Neural cell (in vitro differentiated cells): ENCODE results near the gene MEAK7.

Source experiments
- EP300 ChIP-seq: fragments of 450-650 bp; conservative IDR thresholded peaks from 2 replicates; pipeline ENCODE4 v1.6.1; 2014; ENCODE audit warnings: antibody characterized with exemption, mild to moderate bottlenecking, moderate library complexity; ENCODE audit not compliant: poor library complexity, severe bottlenecking
- EZH2 ChIP-seq: fragments of 200-600, 300-800 bp; shearing (Covaris generic), sonication (generic); IDR thresholded peaks from 2 replicates; pipeline ENCODE4 v1.6.1; 2014; ENCODE audit warnings: antibody characterized with exemption, low read length, borderline replicate concordance, mild to moderate bottlenecking; ENCODE audit not compliant: insufficient read depth, poor library complexity, severe bottlenecking
- POLR2AphosphoS5 ChIP-seq: IDR thresholded peaks from 2 replicates; pipeline ENCODE4 v1.6.1; 2012
- SMC3 ChIP-seq: fragments of 450-650 bp; conservative IDR thresholded peaks from 2 replicates; pipeline ENCODE4 v1.6.1; 2014; ENCODE audit warnings: antibody characterized with exemption, mild to moderate bottlenecking, moderate library complexity; ENCODE audit not compliant: poor library complexity
- TAF1 ChIP-seq: IDR thresholded peaks from 2 replicates; pipeline ENCODE4 v1.6.1; 2012; ENCODE audit warnings: low read depth
- TF ChIP-seq, protein P1 (sequence below): fragments of 450-650 bp; IDR thresholded peaks from 2 replicates; pipeline ENCODE4 v1.5.1; 2014; ENCODE audit warnings: antibody characterized with exemption, mild to moderate bottlenecking, moderate library complexity; ENCODE audit not compliant: poor library complexity, severe bottlenecking
- TF ChIP-seq, protein P2 (sequence below): IDR thresholded peaks from 2 replicates; pipeline ENCODE4 v1.6.1; 2012; ENCODE audit warnings: borderline replicate concordance

DNA sequence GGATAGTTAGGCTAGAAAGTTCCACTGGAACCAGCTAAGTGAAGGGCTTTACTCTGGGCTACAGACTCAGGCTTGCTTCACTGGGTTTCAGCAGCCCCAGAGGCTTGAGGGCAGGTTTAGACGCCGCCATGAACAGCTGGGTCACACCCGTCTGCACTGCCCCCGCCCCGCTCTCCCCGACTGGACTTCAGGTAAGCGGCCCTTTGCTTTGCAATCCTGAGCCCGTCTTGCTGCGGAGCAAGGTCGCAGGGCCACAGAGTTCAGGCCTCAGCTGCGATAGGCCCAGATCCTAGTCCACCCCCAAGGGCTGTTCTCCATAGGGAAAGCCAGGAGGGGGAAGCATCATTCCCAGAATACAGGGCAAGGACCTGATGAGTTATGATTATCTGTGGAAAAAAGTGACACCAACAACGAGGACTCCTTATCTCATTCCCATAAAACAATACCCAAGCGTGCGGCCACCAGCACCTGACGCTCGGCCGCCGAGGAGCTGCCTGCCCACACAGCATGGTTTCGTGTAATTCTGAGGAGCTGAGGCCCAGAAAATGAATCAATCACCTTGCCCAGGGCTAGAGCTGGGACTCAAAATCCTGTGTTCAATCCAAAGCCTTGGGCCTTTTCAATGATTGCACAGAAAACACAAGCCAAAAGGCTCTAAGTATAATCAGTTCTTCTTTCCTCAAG lies 20.4 kb downstream of the MEAK7 start:
- TF ChIP-seq, protein P1, sequence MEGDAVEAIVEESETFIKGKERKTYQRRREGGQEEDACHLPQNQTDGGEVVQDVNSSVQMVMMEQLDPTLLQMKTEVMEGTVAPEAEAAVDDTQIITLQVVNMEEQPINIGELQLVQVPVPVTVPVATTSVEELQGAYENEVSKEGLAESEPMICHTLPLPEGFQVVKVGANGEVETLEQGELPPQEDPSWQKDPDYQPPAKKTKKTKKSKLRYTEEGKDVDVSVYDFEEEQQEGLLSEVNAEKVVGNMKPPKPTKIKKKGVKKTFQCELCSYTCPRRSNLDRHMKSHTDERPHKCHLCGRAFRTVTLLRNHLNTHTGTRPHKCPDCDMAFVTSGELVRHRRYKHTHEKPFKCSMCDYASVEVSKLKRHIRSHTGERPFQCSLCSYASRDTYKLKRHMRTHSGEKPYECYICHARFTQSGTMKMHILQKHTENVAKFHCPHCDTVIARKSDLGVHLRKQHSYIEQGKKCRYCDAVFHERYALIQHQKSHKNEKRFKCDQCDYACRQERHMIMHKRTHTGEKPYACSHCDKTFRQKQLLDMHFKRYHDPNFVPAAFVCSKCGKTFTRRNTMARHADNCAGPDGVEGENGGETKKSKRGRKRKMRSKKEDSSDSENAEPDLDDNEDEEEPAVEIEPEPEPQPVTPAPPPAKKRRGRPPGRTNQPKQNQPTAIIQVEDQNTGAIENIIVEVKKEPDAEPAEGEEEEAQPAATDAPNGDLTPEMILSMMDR: no peak
- no peak for TF ChIP-seq EP300
- no peak for TF ChIP-seq SMC3
- TF ChIP-seq POLR2AphosphoS5: no peak
- TF ChIP-seq TAF1: no peak
- no peak for TF ChIP-seq EZH2
- TF ChIP-seq, protein P2, sequence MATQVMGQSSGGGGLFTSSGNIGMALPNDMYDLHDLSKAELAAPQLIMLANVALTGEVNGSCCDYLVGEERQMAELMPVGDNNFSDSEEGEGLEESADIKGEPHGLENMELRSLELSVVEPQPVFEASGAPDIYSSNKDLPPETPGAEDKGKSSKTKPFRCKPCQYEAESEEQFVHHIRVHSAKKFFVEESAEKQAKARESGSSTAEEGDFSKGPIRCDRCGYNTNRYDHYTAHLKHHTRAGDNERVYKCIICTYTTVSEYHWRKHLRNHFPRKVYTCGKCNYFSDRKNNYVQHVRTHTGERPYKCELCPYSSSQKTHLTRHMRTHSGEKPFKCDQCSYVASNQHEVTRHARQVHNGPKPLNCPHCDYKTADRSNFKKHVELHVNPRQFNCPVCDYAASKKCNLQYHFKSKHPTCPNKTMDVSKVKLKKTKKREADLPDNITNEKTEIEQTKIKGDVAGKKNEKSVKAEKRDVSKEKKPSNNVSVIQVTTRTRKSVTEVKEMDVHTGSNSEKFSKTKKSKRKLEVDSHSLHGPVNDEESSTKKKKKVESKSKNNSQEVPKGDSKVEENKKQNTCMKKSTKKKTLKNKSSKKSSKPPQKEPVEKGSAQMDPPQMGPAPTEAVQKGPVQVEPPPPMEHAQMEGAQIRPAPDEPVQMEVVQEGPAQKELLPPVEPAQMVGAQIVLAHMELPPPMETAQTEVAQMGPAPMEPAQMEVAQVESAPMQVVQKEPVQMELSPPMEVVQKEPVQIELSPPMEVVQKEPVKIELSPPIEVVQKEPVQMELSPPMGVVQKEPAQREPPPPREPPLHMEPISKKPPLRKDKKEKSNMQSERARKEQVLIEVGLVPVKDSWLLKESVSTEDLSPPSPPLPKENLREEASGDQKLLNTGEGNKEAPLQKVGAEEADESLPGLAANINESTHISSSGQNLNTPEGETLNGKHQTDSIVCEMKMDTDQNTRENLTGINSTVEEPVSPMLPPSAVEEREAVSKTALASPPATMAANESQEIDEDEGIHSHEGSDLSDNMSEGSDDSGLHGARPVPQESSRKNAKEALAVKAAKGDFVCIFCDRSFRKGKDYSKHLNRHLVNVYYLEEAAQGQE: no peak
